Endometrial microvascular endothelial cells (primary cell): ENCODE results near the gene PDE4D. TPM values are rescaled to one million over a fixed set of nuclear protein-coding genes. Genes with fewer than 3 reads are reported as not detected.

Source experiments
- in situ Hi-C: cut with HindIII; loops from 2 replicates; pipeline ENCODE4 v1.10.0; 2017; ENCODE audit warnings: low sequenced_read_pairs, low pct_unique_long_range_greater_than_20kb; ENCODE audit errors: inconsistent ontology term
- total RNA-seq: library from RNA; depleted of rRNA; stranded (reverse); fragments of >200 nt; gene quantifications from one replicate; pipeline ENCODE4 v1.2.3, GENCODE V29; 2015; ENCODE audit errors: inconsistent ontology term

Gene PDE4D
- total RNA-seq, 1 donor from 2014 or later = 7.9 TPM

DNA sequence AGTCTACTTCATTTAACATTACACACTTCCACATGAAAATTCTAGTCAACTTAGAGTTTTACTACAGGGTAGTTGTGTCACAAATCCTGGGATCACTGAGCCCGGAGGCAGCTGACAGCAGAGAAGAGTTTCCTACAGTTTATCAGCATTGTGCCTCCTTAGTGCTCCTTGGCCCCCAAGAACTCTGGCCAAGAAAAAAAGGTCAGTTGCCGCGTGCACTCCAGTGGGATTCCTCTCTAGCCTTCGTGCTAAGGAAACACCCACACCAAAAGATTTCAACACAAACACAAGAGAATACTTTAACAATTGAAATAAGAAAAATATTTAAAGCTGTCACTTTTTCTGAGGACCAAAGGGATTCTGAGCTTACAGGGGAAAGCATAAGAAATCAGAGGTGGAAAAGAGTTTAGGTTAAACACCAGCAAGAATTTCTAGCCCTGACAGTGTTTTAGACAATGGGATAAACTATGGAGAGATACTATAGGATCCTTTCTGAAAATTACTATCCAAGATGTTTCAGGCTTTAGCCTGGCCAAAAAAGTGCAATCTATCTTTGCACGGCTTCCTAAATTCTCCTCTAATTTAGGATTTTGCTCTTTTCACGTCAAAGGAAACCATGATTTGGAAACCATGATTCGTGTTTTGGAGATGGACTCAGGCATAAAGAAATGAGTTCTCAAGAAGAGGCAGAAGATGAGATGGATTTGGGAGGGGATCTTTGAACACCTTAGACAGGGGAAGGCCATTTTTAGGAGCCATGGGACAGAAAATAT lies 703.9 kb downstream of the PDE4D start:
- in situ Hi-C loops = no loop called here

DNA sequence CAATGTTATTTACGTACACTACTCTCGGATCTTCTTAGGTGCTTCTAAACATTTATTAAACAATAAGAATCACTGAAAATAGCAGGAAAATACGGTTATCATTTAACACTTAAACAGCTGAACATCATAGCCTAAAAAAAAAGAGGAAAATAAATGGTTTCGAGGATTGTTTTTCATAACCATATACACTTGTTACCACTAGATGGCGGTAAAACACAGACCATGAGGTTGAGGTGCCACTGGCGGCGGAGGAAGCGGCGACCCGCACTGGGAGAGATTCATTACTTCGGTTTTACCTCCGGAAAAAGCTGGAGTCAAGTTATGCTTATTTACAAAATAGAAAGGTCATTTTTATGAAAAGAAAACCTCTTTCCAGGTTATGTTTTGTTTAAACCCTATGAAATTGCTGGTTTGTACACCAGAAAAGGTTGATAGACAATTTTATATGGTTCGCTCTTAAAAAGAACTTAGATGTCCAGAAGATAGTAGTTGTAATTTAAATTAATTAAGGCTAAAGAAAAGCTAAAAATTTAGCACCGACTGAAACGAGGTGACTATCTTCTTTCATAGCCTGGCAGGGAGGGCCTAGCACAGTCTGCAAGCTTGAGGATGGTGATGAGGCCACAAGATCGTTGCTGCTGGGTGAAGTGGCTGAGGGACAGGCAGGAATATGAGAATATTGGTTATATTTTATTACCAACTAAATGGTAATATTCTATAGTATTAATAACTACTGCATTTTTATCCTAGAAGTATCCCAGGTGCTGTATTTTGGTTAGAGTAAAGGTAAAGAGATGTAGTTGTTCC lies 704.9 kb downstream of the PDE4D start:
- in situ Hi-C loops = no loop called here

DNA sequence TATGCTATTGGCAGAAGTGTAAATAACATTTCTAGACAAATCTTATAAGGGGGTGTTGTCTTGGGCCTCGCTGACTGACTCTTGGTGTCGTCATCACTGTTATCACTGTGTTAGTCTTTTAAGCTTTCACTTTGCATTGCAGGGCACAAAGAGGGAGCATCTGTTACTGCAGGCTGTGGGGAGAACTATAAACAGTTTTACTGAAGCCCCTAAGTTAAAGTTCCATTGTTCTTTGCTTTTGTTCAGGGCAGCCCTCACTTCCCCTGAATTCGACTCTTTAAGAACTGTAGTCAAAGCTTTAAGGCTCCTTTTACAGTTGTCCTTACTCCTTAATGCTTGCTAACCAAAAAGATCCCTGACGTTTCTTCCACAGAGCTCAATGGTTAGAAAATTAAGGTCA lies 705.7 kb downstream of the PDE4D start:
- in situ Hi-C loops = no loop called here

DNA sequence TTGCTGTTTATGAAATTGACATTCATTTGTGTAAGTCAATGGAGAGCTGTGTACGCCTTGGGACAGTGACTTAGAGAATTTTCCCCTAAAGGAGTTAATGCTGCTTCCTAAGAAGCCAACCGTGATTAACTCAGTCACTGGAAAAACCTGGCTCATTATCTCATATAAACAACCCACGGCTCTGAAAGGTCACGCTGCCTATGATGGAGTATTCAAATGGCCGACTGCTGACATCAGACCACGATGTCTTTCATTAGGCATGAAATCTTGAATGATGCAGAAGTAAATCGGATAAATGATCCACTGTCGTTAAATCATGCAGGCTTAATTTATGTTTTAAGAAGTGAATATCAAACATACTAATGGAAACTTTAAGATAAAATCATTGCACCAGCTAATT lies 706.9 kb downstream of the PDE4D start:
- in situ Hi-C loops = no loop called here

DNA sequence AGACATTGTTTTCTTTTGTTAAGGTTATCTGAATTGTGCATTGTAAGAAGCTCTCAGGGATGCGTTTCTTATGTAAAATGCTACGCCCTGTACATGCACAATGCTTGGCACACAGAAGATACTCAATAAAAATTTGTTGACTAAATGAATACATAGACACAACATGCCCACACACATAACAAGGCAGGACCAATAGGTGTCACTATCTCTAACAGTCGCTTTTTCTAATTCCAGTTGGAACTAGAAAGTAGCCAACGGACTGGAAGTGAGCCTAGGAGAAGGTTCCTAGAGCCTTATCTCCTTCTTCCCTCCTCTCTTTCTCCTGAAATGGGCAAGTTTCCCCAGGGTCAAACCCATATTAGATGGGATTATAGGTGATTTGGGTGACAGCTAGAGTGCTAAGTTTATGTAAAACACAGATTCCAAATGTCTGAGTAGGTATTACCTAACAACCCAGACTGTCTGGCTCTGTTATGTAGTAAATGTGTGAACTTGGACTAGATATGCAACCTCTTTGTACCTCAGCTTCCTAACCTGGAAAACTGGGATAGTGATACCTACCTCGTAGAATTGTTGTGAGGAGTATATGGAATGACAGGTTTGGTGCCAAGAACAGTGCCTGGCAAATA lies 707.7 kb downstream of the PDE4D start:
- in situ Hi-C loops = no loop called here

DNA sequence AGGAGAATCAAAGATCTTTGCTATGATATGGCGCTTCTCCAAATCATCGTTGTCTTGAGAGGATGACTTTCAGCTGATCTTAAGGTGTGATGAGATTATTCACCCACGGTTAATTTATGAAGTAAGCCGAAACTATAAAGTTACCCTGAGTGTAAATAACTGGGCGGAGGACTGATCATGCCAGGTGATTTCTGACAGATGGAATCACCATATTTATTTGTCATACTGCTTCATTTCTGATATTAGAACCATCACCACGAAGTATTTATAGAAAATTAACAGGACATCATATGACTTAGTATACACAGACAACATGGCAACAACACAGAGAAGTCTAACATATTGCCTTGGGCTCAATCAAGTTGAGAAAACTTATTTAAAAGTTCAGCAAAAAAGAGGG lies 708.8 kb downstream of the PDE4D start:
- in situ Hi-C loops = no loop called here

DNA sequence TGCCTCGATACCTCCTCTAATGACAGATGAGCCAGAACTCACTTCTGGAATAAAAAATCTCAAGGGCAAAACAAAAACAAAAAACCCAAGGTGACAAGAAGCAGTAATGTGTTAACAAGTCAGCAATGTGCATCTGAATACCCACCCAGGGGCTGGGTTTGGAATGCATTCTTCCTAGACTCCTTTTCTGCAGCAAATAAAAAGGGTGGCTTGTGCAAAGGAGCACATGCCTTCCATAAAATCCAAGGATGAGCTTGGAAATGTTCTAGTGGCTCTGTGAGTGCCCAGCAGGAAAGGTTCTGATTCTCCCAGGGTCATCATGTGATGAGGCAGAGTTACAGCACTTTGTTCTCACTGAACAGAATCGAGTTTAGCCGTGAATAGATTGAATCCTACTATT lies 710.8 kb downstream of the PDE4D start:
- in situ Hi-C loops = no loop called here

DNA sequence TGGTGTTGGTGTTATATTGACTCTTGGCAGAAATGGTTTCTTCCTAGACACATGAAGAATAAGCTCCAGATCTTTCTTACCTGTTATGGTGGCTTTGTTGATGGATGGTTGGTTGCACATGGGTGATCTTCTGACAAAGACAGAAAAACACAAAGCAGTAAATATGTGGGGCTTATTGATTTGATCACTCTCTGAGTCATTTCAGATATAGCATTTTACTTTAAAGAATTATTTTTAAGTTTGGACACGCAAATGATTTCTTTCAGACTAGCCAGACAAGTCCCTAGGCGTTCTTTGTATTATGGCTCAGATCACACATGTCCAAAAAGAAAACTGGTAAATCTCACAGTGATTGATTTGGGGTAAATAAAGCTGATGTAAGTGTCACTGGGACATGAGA lies 713.0 kb downstream of the PDE4D start:
- in situ Hi-C loops = no loop called here

DNA sequence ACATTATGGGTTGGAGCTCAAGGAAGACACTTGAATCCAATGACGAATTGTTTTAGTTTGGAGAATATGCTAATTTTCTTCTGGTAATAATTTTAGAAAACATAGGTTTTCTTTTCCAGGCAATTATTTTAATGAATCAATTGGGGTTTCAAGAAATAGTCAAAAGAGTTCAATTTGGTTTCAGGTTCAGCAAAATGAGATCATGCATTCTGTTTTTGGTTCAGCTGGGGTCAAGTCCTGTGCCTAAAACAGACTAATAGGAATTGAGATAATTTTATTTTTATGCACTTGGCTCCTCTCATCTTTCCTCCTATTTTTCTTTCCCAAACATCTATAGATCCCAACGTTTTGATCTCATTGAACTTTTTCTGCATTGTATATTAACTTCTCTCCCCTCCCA lies 713.8 kb downstream of the PDE4D start:
- in situ Hi-C loops = no loop called here

DNA sequence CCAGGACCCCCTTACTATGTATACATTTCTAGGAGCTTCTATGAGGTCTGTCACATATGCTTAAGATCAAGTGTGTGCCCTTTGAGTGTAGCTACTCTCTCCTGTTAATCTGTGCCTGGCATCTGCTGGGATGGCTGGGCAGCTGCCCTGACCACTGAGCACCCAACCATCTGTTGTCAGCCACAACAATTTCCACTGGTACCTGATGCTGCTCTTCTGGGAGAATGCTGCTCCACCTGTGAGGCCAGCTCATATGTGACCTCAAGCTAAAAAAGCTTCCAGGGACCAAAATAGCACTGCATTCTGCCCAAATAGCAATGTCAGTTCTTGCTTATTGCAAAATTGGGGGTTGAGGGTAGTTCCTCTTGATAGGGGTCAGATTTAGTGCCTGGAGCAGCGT lies 715.0 kb downstream of the PDE4D start:
- in situ Hi-C loops = no loop called here

DNA sequence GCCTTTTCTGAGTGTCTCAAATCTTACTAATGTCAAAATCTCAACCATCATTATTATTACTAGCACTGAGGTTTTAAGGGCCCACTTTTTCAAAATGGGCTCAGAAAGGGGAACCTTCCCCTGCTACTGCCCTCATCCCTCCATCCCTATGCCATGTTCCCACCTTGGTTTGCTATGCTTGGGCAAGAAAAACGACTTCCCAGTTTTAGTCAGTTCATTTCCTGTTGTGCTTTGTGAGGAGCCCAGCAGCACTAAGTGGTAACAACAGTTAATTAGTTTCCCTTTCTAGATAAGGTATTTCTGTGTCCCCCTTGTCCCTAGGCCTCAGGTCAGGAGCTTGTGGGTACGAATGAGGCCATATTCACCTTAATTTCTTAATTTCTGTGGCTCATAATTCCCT lies 715.5 kb downstream of the PDE4D start:
- in situ Hi-C loops = no loop called here

DNA sequence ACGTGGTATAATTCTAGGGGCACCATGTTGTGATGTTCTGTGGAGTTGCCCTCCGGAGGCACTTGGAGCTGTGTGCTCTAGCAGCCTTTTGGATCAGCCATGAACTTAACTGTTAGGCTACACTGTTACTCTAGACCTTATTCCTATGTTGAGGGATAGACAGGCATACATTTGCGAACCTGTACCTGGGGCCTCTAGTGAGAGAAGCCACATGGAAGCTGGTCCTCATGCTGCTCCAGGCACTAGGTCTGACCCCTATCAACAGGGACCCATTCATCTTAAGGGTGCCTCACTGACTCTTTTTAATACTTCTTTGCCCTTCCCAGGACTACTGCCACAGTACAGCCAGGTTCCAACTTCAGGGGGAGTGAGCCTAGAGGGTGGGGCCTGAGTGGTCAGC lies 715.9 kb downstream of the PDE4D start:
- in situ Hi-C loops = no loop called here

DNA sequence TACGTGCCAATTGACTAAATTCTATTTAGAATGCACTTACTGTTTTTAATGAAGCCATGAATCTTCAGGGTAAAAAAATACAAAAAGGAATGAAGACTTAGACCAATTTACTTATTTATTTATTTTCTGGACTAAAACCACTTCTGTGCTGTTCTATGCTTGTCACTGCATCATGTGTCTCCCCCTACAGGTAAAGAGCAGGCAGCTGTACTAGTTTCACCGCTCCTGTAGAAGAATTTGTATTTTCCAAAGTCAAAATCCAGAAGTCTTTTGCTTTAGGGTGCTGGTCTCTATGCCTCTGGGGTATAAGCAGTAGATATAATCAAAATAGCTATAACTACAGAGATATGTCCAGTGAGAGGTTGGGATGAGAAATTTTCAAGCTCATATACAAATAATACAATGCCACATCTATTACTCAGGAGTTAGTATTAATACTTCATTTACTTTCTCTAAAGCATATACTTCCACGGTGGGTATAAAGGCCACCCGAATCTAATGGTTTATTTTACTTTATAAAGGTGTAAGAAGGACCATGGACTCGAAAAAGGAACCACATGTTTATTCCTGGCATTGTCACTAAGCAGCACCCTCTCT lies 719.2 kb downstream of the PDE4D start:
- in situ Hi-C loops = no loop called here

DNA sequence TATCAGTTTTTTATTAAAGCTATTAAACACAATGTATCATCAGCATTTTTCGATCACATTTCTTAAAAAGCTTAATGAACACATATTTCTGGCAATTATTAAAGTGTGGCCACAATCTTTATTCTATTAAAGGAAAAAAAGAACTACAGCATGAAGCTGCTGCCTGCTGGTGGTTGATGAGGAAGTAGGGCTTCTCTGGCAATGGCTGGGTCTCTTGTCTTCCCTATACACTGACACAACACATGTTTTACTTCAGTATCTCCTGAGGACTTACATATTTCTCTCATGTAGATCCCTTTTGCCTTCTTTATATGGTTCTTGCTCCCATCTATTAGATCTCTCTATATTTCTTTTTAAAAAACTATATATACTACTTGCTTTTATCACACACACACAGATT lies 719.9 kb downstream of the PDE4D start:
- in situ Hi-C loops = no loop called here

DNA sequence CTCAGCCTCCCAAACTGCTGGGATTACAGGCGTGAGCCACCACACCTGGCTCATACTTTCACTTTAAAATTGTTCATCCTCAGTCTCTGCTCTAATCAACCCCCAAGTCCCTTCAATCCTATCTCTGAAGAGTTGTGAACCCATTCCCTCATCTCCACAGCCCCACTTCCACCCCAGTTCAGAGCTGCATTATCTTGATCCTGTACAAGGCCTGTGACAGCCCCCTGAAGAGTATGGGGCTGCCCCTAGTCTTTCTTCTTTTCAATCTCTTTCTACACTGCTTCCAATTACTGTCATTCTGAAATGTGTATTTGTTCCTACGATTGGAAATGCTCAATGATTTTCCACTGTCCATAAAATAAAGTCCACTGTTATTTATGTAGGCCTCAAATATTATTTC lies 722.4 kb downstream of the PDE4D start:
- in situ Hi-C loops = no loop called here

DNA sequence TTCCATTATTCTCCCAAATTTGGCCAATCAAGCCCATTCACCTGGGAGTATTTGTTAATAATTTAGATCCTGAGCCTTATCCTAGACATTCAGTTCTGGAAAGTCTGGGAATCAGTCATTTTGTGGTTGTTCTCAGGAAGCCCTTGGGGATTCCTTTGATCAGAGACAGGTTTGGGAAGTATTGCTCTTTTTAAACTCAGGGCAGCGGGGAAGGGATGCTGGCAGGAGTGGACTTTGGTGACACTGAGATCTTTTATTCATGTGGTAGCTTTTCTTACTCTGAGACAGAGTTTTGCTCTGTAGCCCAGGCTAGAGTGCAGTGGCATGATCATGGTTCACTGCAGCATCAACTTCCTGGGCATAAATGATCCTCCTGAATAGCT lies 723.8 kb downstream of the PDE4D start:
- in situ Hi-C loops = no loop called here

DNA sequence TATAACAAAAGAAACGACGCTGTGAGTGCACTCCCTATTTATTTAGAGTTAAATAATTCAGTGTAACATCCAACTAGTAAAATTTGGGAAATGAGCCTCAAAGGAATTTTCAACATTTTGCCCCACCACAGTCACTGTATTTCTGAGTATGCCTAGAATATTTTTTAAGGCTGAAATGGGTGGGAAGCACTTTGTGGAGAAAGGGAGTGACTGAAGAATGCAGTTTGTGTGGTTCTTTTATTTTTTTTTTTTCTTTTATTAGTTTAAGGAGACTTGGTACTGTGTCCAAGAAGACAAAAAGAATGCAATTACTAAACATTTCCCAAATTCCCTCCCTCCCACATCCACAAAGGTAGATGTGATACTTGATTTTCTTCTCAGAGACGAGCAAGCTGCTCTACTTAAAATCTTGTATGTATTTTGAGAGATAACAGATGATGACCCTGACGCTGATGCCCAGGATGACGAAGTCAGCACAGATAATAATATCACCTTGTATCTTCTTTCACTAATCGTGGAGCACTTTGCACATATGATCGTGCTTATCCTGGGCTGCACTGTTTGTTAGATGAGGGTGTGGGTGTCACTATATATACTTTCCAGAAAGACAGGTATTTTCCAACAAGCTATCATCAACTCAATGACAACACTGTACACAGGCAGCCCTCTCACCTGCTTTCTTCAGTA lies 724.3 kb downstream of the PDE4D start:
- in situ Hi-C loops = no loop called here

DNA sequence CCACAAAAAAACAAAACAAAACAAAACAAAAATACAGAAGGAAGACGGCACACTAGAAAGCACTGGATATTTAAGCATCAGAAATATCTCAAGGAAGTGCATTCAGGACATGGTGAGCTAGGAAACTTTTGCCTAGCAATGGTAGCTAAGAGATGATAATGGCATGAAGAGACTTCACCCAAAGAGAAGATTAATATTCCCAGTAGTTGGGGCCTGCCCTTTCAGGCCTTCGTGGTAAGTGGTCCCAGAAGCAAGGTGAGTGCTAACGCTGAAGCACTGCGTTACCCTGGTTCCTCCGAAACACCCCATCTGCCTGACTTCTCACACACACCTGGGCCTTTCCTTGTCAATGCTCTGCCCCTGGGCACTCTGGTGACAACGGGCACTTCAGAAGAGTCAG lies 725.5 kb downstream of the PDE4D start:
- in situ Hi-C loops = no loop called here
